ENCODE data around the gene MAIP1.

The MAIP1 gene

GRCh38 chr2:199988151-199988550, 32.8 kb downstream of the MAIP1 start:
- DNase-seq (ENCODE audit: low read depth in 3 of 3): no peak

- DNase-seq (ENCODE audit: low read depth in 3 of 3): no peak
These were observed 34.4 kb downstream of the MAIP1 start for GRCh38 chr2:199989822-199990221.

- DNase-seq (ENCODE audit: low read depth in 3 of 3): no peak
These were observed 36.3 kb downstream of the MAIP1 start for GRCh38 chr2:199991691-199992090.

- no peak for DNase-seq (ENCODE audit: low read depth in 3 of 3)
These were observed 36.9 kb downstream of the MAIP1 start for GRCh38 chr2:199992296-199992695.

- no peak for DNase-seq (ENCODE audit: low read depth in 3 of 3)
These were observed 39.0 kb downstream of the MAIP1 start for GRCh38 chr2:199994371-199994770.

- no peak for DNase-seq (ENCODE audit: low read depth in 3 of 3)
These were observed 39.5 kb downstream of the MAIP1 start for GRCh38 chr2:199994896-199995295.

- no peak for DNase-seq (ENCODE audit: low read depth in 3 of 3)
These were observed 41.9 kb downstream of the MAIP1 start for GRCh38 chr2:199997296-199997695.

- no peak for DNase-seq (ENCODE audit: low read depth in 3 of 3)
These were observed 43.8 kb downstream of the MAIP1 start for GRCh38 chr2:199999166-199999565.

- no peak for DNase-seq (ENCODE audit: low read depth in 3 of 3)
These were observed 45.2 kb downstream of the MAIP1 start for GRCh38 chr2:200000444-200001163.

- DNase-seq (ENCODE audit: low read depth in 3 of 3): no peak
These were observed 48.1 kb downstream of the MAIP1 start for GRCh38 chr2:200003444-200003843.

- DNase-seq (ENCODE audit: low read depth in 3 of 3): no peak
These were observed 50.3 kb downstream of the MAIP1 start for GRCh38 chr2:200005675-200006074.

- no peak for DNase-seq (ENCODE audit: low read depth in 3 of 3)
These were observed 51.9 kb downstream of the MAIP1 start for GRCh38 chr2:200007306-200007705.

GRCh38 chr2:200012401-200012800, 57.0 kb downstream of the MAIP1 start:
- no peak for DNase-seq (ENCODE audit: low read depth in 3 of 3)

All from stimulated activated CD4-positive, alpha-beta T cell treated with anti-CD3 and anti-CD28 coated beads, TNF-alpha, amount 100 ng/mL, for 24 hours (primary cell).